Measurements from ENCODE around the gene CCDC12. TPM values are rescaled to one million over a fixed set of nuclear protein-coding genes. Genes with fewer than 3 reads are reported as not detected.
A peak's percentile ranks its signal among the peaks of the same experiment; 100 is the strongest.

The CCDC12 gene
- total RNA-seq, 1 experiment from 2014 or later = 33.1 TPM

- no peak for DNase-seq (ENCODE audit: extremely low read depth, low read depth)
Observed at GRCh38 chr3:46997453-46998091, 21.0 kb upstream of the CCDC12 start.

GRCh38 chr3:46996689-46997452 is 20.3 kb upstream of the CCDC12 start:
- no peak for DNase-seq (ENCODE audit: extremely low read depth, low read depth)

GRCh38 chr3:46995901-46996562 is 19.5 kb upstream of the CCDC12 start:
- DNase-seq (ENCODE audit: extremely low read depth, low read depth) = no peak

GRCh38 chr3:46994801-46995731 is 18.5 kb upstream of the CCDC12 start:
- no peak for DNase-seq (ENCODE audit: extremely low read depth, low read depth)

- DNase-seq (ENCODE audit: extremely low read depth, low read depth) = no peak
Observed at GRCh38 chr3:46993986-46994385, 17.4 kb upstream of the CCDC12 start.

- DNase-seq (ENCODE audit: extremely low read depth, low read depth) = no peak
Observed at GRCh38 chr3:46993292-46993691, 16.7 kb upstream of the CCDC12 start.

GRCh38 chr3:46992231-46992630 is 15.7 kb upstream of the CCDC12 start:
- DNase-seq (ENCODE audit: extremely low read depth, low read depth) = no peak

GRCh38 chr3:46991406-46992165 is 15.0 kb upstream of the CCDC12 start:
- no peak for DNase-seq (ENCODE audit: extremely low read depth, low read depth)

- no peak for DNase-seq (ENCODE audit: extremely low read depth, low read depth)
Observed at GRCh38 chr3:46990573-46991374, 14.2 kb upstream of the CCDC12 start.

GRCh38 chr3:46989146-46989810 is 12.7 kb upstream of the CCDC12 start:
- no peak for DNase-seq (ENCODE audit: extremely low read depth, low read depth)

GRCh38 chr3:46988616-46989015 is 12.1 kb upstream of the CCDC12 start:
- DNase-seq (ENCODE audit: extremely low read depth, low read depth) = no peak

GRCh38 chr3:46987743-46988401 is 11.3 kb upstream of the CCDC12 start:
- DNase-seq (ENCODE audit: extremely low read depth, low read depth) = peak; percentile 26

- no peak for DNase-seq (ENCODE audit: extremely low read depth, low read depth)
Observed at GRCh38 chr3:46987319-46987742, 10.8 kb upstream of the CCDC12 start.

- no peak for DNase-seq (ENCODE audit: extremely low read depth, low read depth)
Observed at GRCh38 chr3:46986782-46987310, 10.3 kb upstream of the CCDC12 start.

- DNase-seq (ENCODE audit: extremely low read depth, low read depth) = no peak
Observed at GRCh38 chr3:46986055-46986730, 9.6 kb upstream of the CCDC12 start.

GRCh38 chr3:46985588-46985987 is 9.0 kb upstream of the CCDC12 start:
- no peak for DNase-seq (ENCODE audit: extremely low read depth, low read depth)
